PC-3 (cell line): Measurements from ENCODE around the gene CCN6. TPM values are rescaled to one million over a fixed set of nuclear protein-coding genes. Genes with fewer than 3 reads are reported as not detected.

Experiments
- ATAC-seq: fragments of 200-7000 bp; cut with Tn5 transposase; 2 replicates; pipeline ENCODE4 v1.9.1; 2020; ENCODE audit warnings: mild to moderate bottlenecking, moderate library complexity
- BruUV-seq: library from RNA; stranded (reverse); fragments of 400-500 nt; replicated peaks from 2 replicates; lab custom pipeline; 2021; lab: Mats Ljungman, UMichigan
- CTCF ChIA-PET: fragments of 300-600 bp; sonication (Branson Sonifier 250); formaldehyde crosslinking; loops from one replicate; lab custom pipeline; 2022; ENCODE audit warnings: antibody characterized with exemption; lab: Charles Lee
- POLR2A ChIA-PET: fragments of 300-600 bp; sonication (Branson Sonifier 250); formaldehyde crosslinking; loops from one replicate; lab custom pipeline; 2022; ENCODE audit warnings: antibody characterized with exemption; ENCODE audit not compliant: unreplicated experiment; lab: Charles Lee
- DNase-seq: peaks from one replicate; pipeline ENCODE4 v3.0.0-alpha.2; 2015
- H2AFZ ChIP-seq: fragments of 300-600 bp; sonication (generic); 2 replicates; pipeline ENCODE4 v1.6.0; 2016; ENCODE audit warnings: antibody characterized with exemption, low read length
- H3F3A ChIP-seq: fragments of 300-600 bp; sonication (generic); one replicate; pipeline ENCODE4 v1.6.0; 2017; ENCODE audit warnings: antibody characterized with exemption, low read length, control low read depth, mild to moderate bottlenecking; ENCODE audit not compliant: unreplicated experiment
- H3K27ac ChIP-seq: fragments of 300-600 bp; sonication (generic); 2 replicates; pipeline ENCODE4 v1.5.1; 2016; ENCODE audit warnings: mild to moderate bottlenecking, low read length
- H3K27me3 ChIP-seq: fragments of 300-600 bp; sonication (generic); 2 replicates; pipeline ENCODE4 v1.6.1; 2016; ENCODE audit warnings: low read length, mixed read lengths
- H3K36me3 ChIP-seq: fragments of 300-600 bp; sonication (generic); 2 replicates; pipeline ENCODE4 v1.6.1; 2016; ENCODE audit warnings: low read depth, mixed run types, low read length, mixed read lengths
- H3K4me1 ChIP-seq: fragments of 300-600 bp; sonication (generic); 2 replicates; pipeline ENCODE4 v1.5.1; 2016; ENCODE audit warnings: low read length; ENCODE audit not compliant: insufficient read depth
- H3K4me2 ChIP-seq: fragments of 300-600 bp; sonication (generic); 2 replicates; pipeline ENCODE4 v1.6.0; 2016; ENCODE audit warnings: low read length
- H3K4me3 ChIP-seq: fragments of 300-600 bp; sonication (generic); 2 replicates; pipeline ENCODE4 v1.5.1; 2016; ENCODE audit warnings: mild to moderate bottlenecking, low read length, mixed read lengths
- H3K79me2 ChIP-seq: fragments of 300-600 bp; sonication (generic); 2 replicates; pipeline ENCODE4 v1.6.1; 2017; ENCODE audit warnings: low read length, mixed read lengths
- H3K9ac ChIP-seq: fragments of 300-600 bp; sonication (generic); 2 replicates; pipeline ENCODE4 v1.6.0; 2016; ENCODE audit warnings: mild to moderate bottlenecking, low read length
- H3K9me2 ChIP-seq: fragments of 300-600 bp; sonication (generic); replicated peaks from 2 replicates; pipeline ENCODE4 v1.6.1; 2016; ENCODE audit warnings: mixed run types, low read length, mixed read lengths
- H3K9me3 ChIP-seq: fragments of 300-600 bp; sonication (generic); 2 replicates; pipeline ENCODE4 v1.6.1; 2016; ENCODE audit warnings: low read length, mixed read lengths
- H4K20me1 ChIP-seq: fragments of 300-600 bp; sonication (generic); 2 replicates; pipeline ENCODE4 v1.6.1; 2016; ENCODE audit warnings: low read length, mixed read lengths
- CTCF ChIP-seq: fragments of 300-600 bp; sonication (generic); conservative IDR thresholded peaks from 2 replicates; pipeline ENCODE4 v1.5.1; 2017; ENCODE audit warnings: antibody characterized with exemption, low read depth, mild to moderate bottlenecking, low read length
- EZH2 ChIP-seq: fragments of 300-600 bp; sonication (generic); IDR thresholded peaks from one replicate; pipeline ENCODE4 v1.6.1; 2017; ENCODE audit warnings: antibody characterized with exemption, mild to moderate bottlenecking, low read length; ENCODE audit not compliant: unreplicated experiment
- EZH2phosphoT487 ChIP-seq: fragments of 300-600 bp; sonication (generic); IDR thresholded peaks from 2 replicates; pipeline ENCODE4 v1.6.1; 2018; ENCODE audit warnings: mild to moderate bottlenecking, antibody characterized with exemption, low read length, borderline replicate concordance
- intact Hi-C: fragments of 100-400 bp; cut with micrococcal nuclease; formaldehyde crosslinking; loops from 2 replicates; pipeline ENCODE4 v1.9.0; 2023
- total RNA-seq: library from RNA; depleted of rRNA; stranded (reverse); fragments of >200 nt; gene quantifications from 2 replicates; pipeline ENCODE4 v1.2.3, GENCODE V29; 2014

Gene CCN6
- total RNA-seq, 1 experiment from 2014 or later: not detected

GRCh38 chr6:112030206-112030960, 23.5 kb upstream of the CCN6 start:
- Histone ChIP-seq H3K9me2 (no peaks in the 10 kb centered on the region), H3K9me3 (no peaks in the 10 kb centered on the region), H3F3A (no peaks in the 10 kb centered on the region), H4K20me1 (no peaks in the 10 kb centered on the region), H3K9ac (no peak overlapping the region), H3K4me2 (no peak overlapping the region), H3K27me3 (no peaks in the 10 kb centered on the region), H3K79me2 (no peaks in the 10 kb centered on the region), H2AFZ (0 out of 2 replicates have a peak overlapping the region, but pooled peaks have one; percentile 30), H3K4me1 (peaks cover 10% of the 10 kb centered on the region), H3K4me3 (no peak overlapping the region), H3K36me3 (no peaks in the 10 kb centered on the region), H3K27ac (no peak overlapping the region)
- no TSS peak for BruUV-seq
- TF ChIP-seq EZH2phosphoT487: no peak
- TF ChIP-seq EZH2: no peak
- DNase-seq (no peak), ATAC-seq (no peak)
- intact Hi-C loops: no loop called here
- POLR2A ChIA-PET: no interaction called here
- CTCF ChIA-PET: no interaction called here

- H3K4me3 ChIP-seq: no peak overlapping the region
- no peak overlapping the region for H3K9ac ChIP-seq
- ChIA-PET CTCF (no interaction called here), POLR2A (no interaction called here)
- peaks cover 10% of the 10 kb centered on the region for H3K4me1 ChIP-seq
- no TSS peak for BruUV-seq
- DNase-seq: no peak
- no peaks in the 10 kb centered on the region for H3K79me2 ChIP-seq
- H3K9me3 ChIP-seq: no peaks in the 10 kb centered on the region
- no peak for TF ChIP-seq EZH2
- no peak for TF ChIP-seq CTCF
- no peak for TF ChIP-seq EZH2phosphoT487
- intact Hi-C loops: no loop called here
- H2AFZ ChIP-seq: 0 out of 2 replicates have a peak overlapping the region, but pooled peaks have one; percentile 30
- H3K4me2 ChIP-seq: no peak overlapping the region
- peak; percentile 56 for ATAC-seq
- no peaks in the 10 kb centered on the region for H3F3A ChIP-seq
- H3K36me3 ChIP-seq: no peaks in the 10 kb centered on the region
- H3K9me2 ChIP-seq: no peaks in the 10 kb centered on the region
- H3K27me3 ChIP-seq: no peaks in the 10 kb centered on the region
- H3K27ac ChIP-seq: no peak overlapping the region
- no peaks in the 10 kb centered on the region for H4K20me1 ChIP-seq
Measured at GRCh38 chr6:112030961-112031660, 22.8 kb upstream of the CCN6 start.

- Histone ChIP-seq H3K27ac (no peak overlapping the region), H3K4me1 (peaks cover 10% of the 10 kb centered on the region), H3K9me2 (no peaks in the 10 kb centered on the region), H3K36me3 (no peaks in the 10 kb centered on the region), H3K4me2 (no peak overlapping the region), H3K79me2 (no peaks in the 10 kb centered on the region), H3K27me3 (no peaks in the 10 kb centered on the region), H3K4me3 (no peak overlapping the region), H4K20me1 (no peaks in the 10 kb centered on the region), H3K9ac (no peak overlapping the region), H3F3A (no peaks in the 10 kb centered on the region), H2AFZ (no peak overlapping the region), H3K9me3 (no peaks in the 10 kb centered on the region)
- no peak for DNase-seq
- ATAC-seq: no peak
- ChIA-PET POLR2A (no interaction called here), CTCF (no interaction called here)
- no TSS peak for BruUV-seq
- intact Hi-C loops: no loop called here
- TF ChIP-seq EZH2 (no peak), EZH2phosphoT487 (no peak), CTCF (no peak)
Measured at GRCh38 chr6:112031960-112032359, 21.9 kb upstream of the CCN6 start.
